B cell (primary cell): ENCODE results near the gene LRRK2. TPM values are rescaled to one million over a fixed set of nuclear protein-coding genes. Genes with fewer than 3 reads are reported as not detected.

Experiments
- ATAC-seq: fragments of 200-7000 bp; cut with Tn5 transposase; one replicate; pipeline ENCODE4 v1.10.0; 2021; ENCODE audit warnings: low read depth, mild to moderate bottlenecking, moderate number of reproducible peaks, moderate library complexity
- CTCF ChIA-PET: fragments of 350-600 bp; sonication (Branson Sonifier 250); formaldehyde crosslinking; loops from one replicate; lab custom pipeline; 2021; ENCODE audit warnings: antibody characterized with exemption, inconsistent platforms; lab: Charles Lee
- POLR2A ChIA-PET: fragments of 350-600 bp; sonication (Branson Sonifier 250); formaldehyde crosslinking; loops from one replicate; lab custom pipeline; 2021; ENCODE audit warnings: antibody characterized with exemption; lab: Charles Lee
- DNase-seq: peaks from one replicate; pipeline ENCODE4 v3.0.0; 2013
- H2AFZ ChIP-seq: 2 replicates; pipeline ENCODE4 v1.6.1; 2012; ENCODE audit warnings: mild to moderate bottlenecking, low read depth, low read length; ENCODE audit not compliant: insufficient read depth, poor library complexity, severe bottlenecking
- H3K27ac ChIP-seq, 2 donors: 1 replicate in 1 of 2; 2 replicates in 1 of 2; pipeline ENCODE4 v1.5.1; 2012 to 2013; ENCODE audit warnings: low read length in 2 of 2, mild to moderate bottlenecking in 2 of 2, moderate library complexity in 1 of 2
- H3K27me3 ChIP-seq, 4 experiments: fragments of 200-600 bp in 1 of 4; sonication (generic) in 1 of 4; replicated peaks in 1 of 4; 1 replicate in 2 of 4; 2 replicates in 2 of 4; pipeline versions ENCODE4 v1.6.1 to v1.7.0; 2013 to 2016; ENCODE audit warnings: low read length in 3 of 4, mild to moderate bottlenecking in 2 of 4, mixed read lengths in 1 of 4, moderate library complexity in 1 of 4; ENCODE audit not compliant: insufficient read depth in 4 of 4, control insufficient read depth in 3 of 4; ENCODE audit errors: control extremely low read depth in 1 of 4
- H3K36me3 ChIP-seq, 2 experiments: replicated peaks in 1 of 2; 1 replicate in 1 of 2; 2 replicates in 1 of 2; pipeline versions ENCODE4 v1.6.1 to v1.7.1; 2013; ENCODE audit warnings: low read length in 1 of 2; ENCODE audit not compliant: insufficient read depth in 2 of 2, control insufficient read depth in 1 of 2; ENCODE audit errors: control extremely low read depth in 1 of 2, extremely low read depth in 1 of 2
- H3K4me1 ChIP-seq, 2 donors: fragments of 200-600 bp in 1 of 2; sonication (generic) in 1 of 2; 1 replicate in 1 of 2; 2 replicates in 1 of 2; pipeline versions ENCODE4 v1.5.1 to v1.6.1; 2013 to 2017; ENCODE audit warnings: low read length in 2 of 2; ENCODE audit not compliant: control insufficient read depth in 2 of 2, insufficient read depth in 2 of 2
- H3K4me2 ChIP-seq: replicated peaks from 2 replicates; pipeline ENCODE3; 2012; ENCODE audit warnings: mild to moderate bottlenecking, low read depth, low read length; ENCODE audit not compliant: poor library complexity, severe bottlenecking
- H3K4me3 ChIP-seq, 5 experiments: fragments of 200-600 bp in 1 of 5; sonication (generic) in 1 of 5; 1 replicate in 3 of 5; 2 replicates in 2 of 5; pipeline versions ENCODE4 v1.5.1 to v1.7.0; 2011 to 2016; ENCODE audit warnings: low read length in 4 of 5, mild to moderate bottlenecking in 4 of 5, low read depth in 2 of 5, control low read depth in 1 of 5, moderate library complexity in 1 of 5; ENCODE audit not compliant: insufficient read depth in 1 of 5; ENCODE audit errors: control extremely low read depth in 1 of 5, extremely low read depth in 1 of 5
- H3K79me2 ChIP-seq: fragments of 200-600 bp; sonication (generic); one replicate; pipeline ENCODE4 v1.6.0; 2016; ENCODE audit warnings: low read length; ENCODE audit not compliant: control insufficient read depth, insufficient read depth
- H3K9ac ChIP-seq: fragments of 200-600 bp; sonication (generic); 2 replicates; pipeline ENCODE4 v1.6.1; 2017; ENCODE audit warnings: mild to moderate bottlenecking, low read length, moderate library complexity
- H3K9me3 ChIP-seq, 3 donors: one replicate each; pipeline versions ENCODE4 v1.6.1 to v1.7.1; 2013; ENCODE audit warnings: low read length in 2 of 3; ENCODE audit not compliant: control insufficient read depth in 2 of 3, insufficient read depth in 1 of 3; ENCODE audit errors: control extremely low read depth in 1 of 3
- H4K20me1 ChIP-seq: 2 replicates; pipeline ENCODE4 v1.6.0; 2012; ENCODE audit warnings: mild to moderate bottlenecking, low read length; ENCODE audit not compliant: insufficient read depth, control insufficient read depth, poor library complexity, severe bottlenecking
- H3K27ac Mint-ChIP-seq: one replicate; pipeline ENCODE4 v1.8.0; 2021; ENCODE audit warnings: mixed read lengths
- H3K27me3 Mint-ChIP-seq: one replicate; pipeline ENCODE4 v1.8.0; 2021; ENCODE audit warnings: mixed read lengths
- H3K4me1 Mint-ChIP-seq: one replicate; pipeline ENCODE4 v1.8.0; 2021; ENCODE audit warnings: mixed read lengths
- H3K4me3 Mint-ChIP-seq: one replicate; pipeline ENCODE4 v1.8.0; 2021; ENCODE audit warnings: mixed read lengths
- H3K9me3 Mint-ChIP-seq: one replicate; pipeline ENCODE4 v1.8.0; 2022; ENCODE audit warnings: mixed read lengths; ENCODE audit not compliant: insufficient read depth
- EZH2 ChIP-seq: IDR thresholded peaks from 2 replicates; pipeline ENCODE4 v1.6.1; 2012; ENCODE audit warnings: borderline replicate concordance, low read depth, mild to moderate bottlenecking, moderate library complexity, low read length; ENCODE audit not compliant: insufficient read depth, poor library complexity, severe bottlenecking
- WGBS: methylation state at CpG from one replicate; pipeline ENCODE4 v1.1.5; 2013; ENCODE audit warnings: missing lambda C conversion rate; ENCODE audit not compliant: insufficient coverage; 5-methylcytosine and 5-hydroxymethylcytosine counted together
- intact Hi-C: fragments of 100-400 bp; cut with micrococcal nuclease; formaldehyde crosslinking; loops from one replicate; pipeline ENCODE4 v1.10.0; 2022
- polyA plus RNA-seq: library from polyadenylated mRNA; depleted of rRNA; stranded (reverse); fragments of >200 nt; gene quantifications from 2 replicates; pipeline ENCODE4 v1.2.3, GENCODE V29; 2012
- total RNA-seq, 2 donors: library from RNA; stranded (reverse); fragments of 120-200 nt in 1 of 2; gene quantifications; 1 replicate in 1 of 2; 2 replicates in 1 of 2; pipeline versions ENCODE4 v1.2.3 to v1.2.4, GENCODE V29; 2013 to 2022
- TF ChIP-seq, protein P1 (sequence below): fragments of 200-600 bp; IDR thresholded peaks from one replicate; pipeline ENCODE4 v1.8.0; 2022; ENCODE audit warnings: antibody characterized with exemption, mild to moderate bottlenecking

The LRRK2 gene
- total and polyA plus RNA-seq, 2 donors (not counting 1 experiment from before 2014, with no cell fraction given): 14.1 to 60.2 TPM

DNA sequence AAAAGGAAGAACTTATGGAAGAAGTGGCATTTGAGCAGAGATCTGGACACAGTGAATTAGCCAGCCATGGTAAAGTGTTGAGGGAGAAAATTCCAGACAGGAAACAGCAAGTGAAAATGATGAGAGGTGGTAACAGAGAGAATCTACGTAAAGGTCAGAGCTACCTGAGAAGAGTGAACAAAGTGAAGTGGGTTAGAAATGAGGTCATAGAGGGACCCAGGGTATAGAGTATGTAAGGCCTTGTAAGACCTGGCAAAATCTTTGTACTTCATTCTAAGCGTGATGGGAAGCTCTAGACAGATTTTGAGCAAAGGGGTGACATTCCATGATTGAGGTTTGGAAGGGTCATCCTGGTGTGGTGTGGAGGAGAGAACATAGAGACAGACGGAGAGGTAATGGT lies 49.3 kb upstream of the LRRK2 start:
- no peak overlapping the region for H3K9ac ChIP-seq
- ChIA-PET CTCF (interaction anchor here (1.2 kb wide), 1 partner anchor 164 kb away, joined by 3 read pairs; no protein-coding TSS in a partner anchor), POLR2A (no interaction called here)
- Mint-ChIP-seq H3K27ac (no peak overlapping the region), H3K9me3 (peaks cover 3% of the 10 kb centered on the region), H3K27me3 (no peaks in the 10 kb centered on the region), H3K4me1 (peaks cover 16% of the 10 kb centered on the region), H3K4me3 (no peak overlapping the region)
- no peak for TF ChIP-seq EZH2
- TF ChIP-seq, protein P1, sequence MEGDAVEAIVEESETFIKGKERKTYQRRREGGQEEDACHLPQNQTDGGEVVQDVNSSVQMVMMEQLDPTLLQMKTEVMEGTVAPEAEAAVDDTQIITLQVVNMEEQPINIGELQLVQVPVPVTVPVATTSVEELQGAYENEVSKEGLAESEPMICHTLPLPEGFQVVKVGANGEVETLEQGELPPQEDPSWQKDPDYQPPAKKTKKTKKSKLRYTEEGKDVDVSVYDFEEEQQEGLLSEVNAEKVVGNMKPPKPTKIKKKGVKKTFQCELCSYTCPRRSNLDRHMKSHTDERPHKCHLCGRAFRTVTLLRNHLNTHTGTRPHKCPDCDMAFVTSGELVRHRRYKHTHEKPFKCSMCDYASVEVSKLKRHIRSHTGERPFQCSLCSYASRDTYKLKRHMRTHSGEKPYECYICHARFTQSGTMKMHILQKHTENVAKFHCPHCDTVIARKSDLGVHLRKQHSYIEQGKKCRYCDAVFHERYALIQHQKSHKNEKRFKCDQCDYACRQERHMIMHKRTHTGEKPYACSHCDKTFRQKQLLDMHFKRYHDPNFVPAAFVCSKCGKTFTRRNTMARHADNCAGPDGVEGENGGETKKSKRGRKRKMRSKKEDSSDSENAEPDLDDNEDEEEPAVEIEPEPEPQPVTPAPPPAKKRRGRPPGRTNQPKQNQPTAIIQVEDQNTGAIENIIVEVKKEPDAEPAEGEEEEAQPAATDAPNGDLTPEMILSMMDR: no peak
- no peak overlapping the region for H3K4me2 ChIP-seq
- H3K4me1 ChIP-seq: peaks cover 0 to 4% of the 10 kb centered on the region in 2 donors
- H3K27me3 ChIP-seq: no peaks in the 10 kb centered on the region
- WGBS: 93% methylated on average over 3 of the region's 3 CpGs
- no peaks in the 10 kb centered on the region for H3K79me2 ChIP-seq
- no peak overlapping the region for H3K27ac ChIP-seq
- no peaks in the 10 kb centered on the region for H3K36me3 ChIP-seq
- intact Hi-C loops: no loop called here
- no peak overlapping the region for H3K4me3 ChIP-seq
- H3K9me3 ChIP-seq: peaks cover 0 to 2% (median 0%) of the 10 kb centered on the region in 3 donors
- no peak overlapping the region for H2AFZ ChIP-seq
- H4K20me1 ChIP-seq: no peaks in the 10 kb centered on the region
- ATAC-seq (no peak), DNase-seq (no peak)

DNA sequence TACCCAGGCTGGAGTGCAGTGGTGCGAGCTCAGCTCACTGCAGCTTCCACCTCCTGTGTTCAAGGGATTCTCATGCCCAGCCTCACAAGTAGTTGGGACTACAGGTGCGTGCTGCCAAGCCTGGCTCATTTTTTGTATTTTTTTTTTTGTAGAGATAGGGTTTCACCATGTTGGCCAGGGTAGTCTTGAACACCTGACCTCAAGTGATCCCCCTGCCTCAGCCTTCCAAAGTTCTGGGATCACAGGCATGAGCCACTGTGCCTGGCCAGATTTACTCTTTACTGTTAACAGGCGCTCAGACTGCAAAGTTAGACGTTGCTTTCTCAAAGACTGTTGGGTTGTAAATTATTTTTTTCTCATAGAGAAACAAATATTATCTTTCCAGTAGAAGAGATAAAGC lies 46.1 kb upstream of the LRRK2 start:
- H2AFZ ChIP-seq: no peak overlapping the region
- intact Hi-C loops: no loop called here
- Mint-ChIP-seq H3K27me3 (no peaks in the 10 kb centered on the region), H3K4me3 (no peak overlapping the region), H3K27ac (no peak overlapping the region), H3K4me1 (peaks cover 8% of the 10 kb centered on the region), H3K9me3 (peaks cover 3% of the 10 kb centered on the region)
- H3K9ac ChIP-seq: no peak overlapping the region
- no peak overlapping the region for H3K27ac ChIP-seq
- no peak overlapping the region for H3K4me3 ChIP-seq
- H3K4me1 ChIP-seq: no peaks in the 10 kb centered on the region
- no peak for ATAC-seq
- no peaks in the 10 kb centered on the region for H3K27me3 ChIP-seq
- H3K4me2 ChIP-seq: no peak overlapping the region
- TF ChIP-seq, protein P1: no peak
- no peak for TF ChIP-seq EZH2
- peaks cover 0 to 2% (median 0%) of the 10 kb centered on the region in 3 donors for H3K9me3 ChIP-seq
- H4K20me1 ChIP-seq: no peaks in the 10 kb centered on the region
- no peaks in the 10 kb centered on the region for H3K79me2 ChIP-seq
- POLR2A ChIA-PET: interaction anchor here (0.6 kb wide), 1 partner anchor 95 kb away, joined by 3 read pairs; no protein-coding TSS in a partner anchor
- DNase-seq: no peak
- CTCF ChIA-PET: no interaction called here
- H3K36me3 ChIP-seq: no peaks in the 10 kb centered on the region
- WGBS: 100% methylated on average over 1 of the region's 4 CpGs
